C4-2B (cell line): ENCODE data around the gene PRRT1.
"Not testable (repeated sequence)": the region's sequence is repeated elsewhere in the genome, so short reads cannot be mapped to it uniquely, and the experiment has no call there.

Experiments used
- CTCF ChIP-seq: fragments of 450-650 bp; conservative IDR thresholded peaks from 2 replicates; pipeline ENCODE4 v1.5.1; 2017; ENCODE audit warnings: mild to moderate bottlenecking
- ZFX ChIP-seq: fragments of 450-650 bp; IDR thresholded peaks from 2 replicates; pipeline ENCODE4 v1.6.1; 2017

GRCh38 chr6:32100251-32100650 is 51.5 kb downstream of the PRRT1 start:
- TF ChIP-seq CTCF, ZFX: not testable (repeated sequence)
